Measurements from ENCODE around the gene FBXW8.

FBXW8 gene

DNA sequence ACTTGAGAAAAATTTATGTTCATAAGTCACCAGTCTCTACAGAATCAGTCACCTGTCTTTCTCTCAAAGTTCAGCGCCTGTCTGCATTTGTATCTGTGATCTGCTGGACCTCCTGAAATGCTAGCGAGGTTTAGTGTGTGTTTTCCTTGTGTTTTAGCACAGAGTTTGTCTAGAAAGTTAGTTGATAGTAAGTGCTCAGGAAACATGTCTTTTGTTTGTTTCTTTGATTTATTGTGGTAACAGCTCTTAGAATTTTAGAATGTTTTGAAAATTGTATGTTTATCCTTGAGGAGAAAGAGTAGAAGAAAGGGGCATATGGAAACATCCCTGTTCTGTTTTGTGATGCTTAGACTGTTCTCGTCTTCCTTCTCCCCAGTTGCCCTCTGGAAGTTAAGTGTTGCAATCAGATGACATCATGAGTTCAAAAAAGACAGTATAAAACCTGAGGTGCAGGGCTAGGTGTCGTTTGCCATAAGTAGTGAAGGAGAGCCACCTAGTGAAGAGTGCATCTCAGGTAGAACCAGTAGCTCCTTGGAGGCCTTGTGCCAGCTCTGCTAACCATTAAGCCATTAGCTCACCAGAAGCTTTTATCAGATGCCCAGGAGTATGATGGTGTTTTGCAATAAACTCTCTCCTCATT lies 44.8 kb downstream of the FBXW8 start:
- H3K36me3 Mint-ChIP-seq, result peaks cover 9% of the 10 kb centered on the region
- no peak overlapping the region for H3K4me3 Mint-ChIP-seq
- no peak overlapping the region for H3K27ac Mint-ChIP-seq
- peaks cover 22% of the 10 kb centered on the region for H3K4me1 Mint-ChIP-seq
- H3K9me3 Mint-ChIP-seq, result no peaks in the 10 kb centered on the region
- H3K27me3 Mint-ChIP-seq, result no peaks in the 10 kb centered on the region

DNA sequence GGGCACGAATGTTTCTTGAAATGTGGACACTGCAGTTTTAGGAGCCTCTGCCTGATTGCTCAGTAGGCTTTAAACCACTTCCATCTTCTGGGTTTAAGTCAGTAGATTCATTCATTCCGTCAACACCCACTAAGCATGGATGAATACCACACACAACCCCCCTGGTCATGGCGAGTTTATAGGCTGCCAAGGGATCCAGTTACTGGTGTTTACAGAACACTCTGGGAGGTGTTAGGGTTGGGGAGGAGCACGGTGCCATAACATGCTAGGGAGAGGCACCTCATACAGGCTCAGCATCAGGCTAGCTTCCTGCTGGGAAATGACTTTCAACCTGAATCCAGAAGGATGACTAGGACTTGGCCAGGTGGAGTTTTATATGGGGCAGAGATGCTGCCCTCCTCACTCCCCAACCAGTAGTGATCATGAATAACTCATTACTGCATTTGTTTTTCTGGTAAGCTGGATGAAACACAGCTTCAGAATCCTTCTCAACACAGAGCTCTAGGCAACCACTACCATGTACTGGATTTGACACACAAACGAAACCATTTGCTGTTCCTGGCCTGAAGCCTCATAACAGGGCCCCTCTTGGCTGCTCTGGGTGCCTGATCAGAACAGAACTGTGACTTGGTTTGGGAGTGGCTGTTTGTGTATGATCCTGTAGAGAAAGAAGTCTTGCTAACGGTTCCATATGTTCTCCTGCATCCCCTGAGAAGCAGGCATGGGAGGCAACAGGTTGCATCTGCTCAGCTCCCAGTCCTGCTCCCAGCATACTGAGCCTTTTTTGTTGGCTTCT lies 47.9 kb downstream of the FBXW8 start:
- Mint-ChIP-seq H3K27me3 (no peaks in the 10 kb centered on the region), H3K4me1 (peaks cover 31% of the 10 kb centered on the region), H3K4me3 (no peak overlapping the region), H3K36me3 (no peaks in the 10 kb centered on the region), H3K9me3 (no peaks in the 10 kb centered on the region), H3K27ac (no peak overlapping the region)

DNA sequence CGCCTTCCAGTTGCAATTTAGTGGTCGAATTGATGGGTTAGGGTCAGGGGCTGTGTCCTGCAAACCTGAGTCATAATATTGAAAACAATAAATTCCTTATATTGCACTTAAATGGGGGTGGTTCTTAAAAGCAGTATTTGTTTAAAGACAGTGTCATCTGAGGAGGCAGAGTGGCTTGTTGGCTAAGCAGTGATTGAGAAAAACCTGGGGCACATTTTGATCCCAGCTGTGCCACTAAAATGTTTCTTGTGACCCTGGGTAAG lies 48.4 kb downstream of the FBXW8 start:
- Mint-ChIP-seq H3K4me1 (peaks cover 31% of the 10 kb centered on the region), H3K27ac (no peak overlapping the region)

DNA sequence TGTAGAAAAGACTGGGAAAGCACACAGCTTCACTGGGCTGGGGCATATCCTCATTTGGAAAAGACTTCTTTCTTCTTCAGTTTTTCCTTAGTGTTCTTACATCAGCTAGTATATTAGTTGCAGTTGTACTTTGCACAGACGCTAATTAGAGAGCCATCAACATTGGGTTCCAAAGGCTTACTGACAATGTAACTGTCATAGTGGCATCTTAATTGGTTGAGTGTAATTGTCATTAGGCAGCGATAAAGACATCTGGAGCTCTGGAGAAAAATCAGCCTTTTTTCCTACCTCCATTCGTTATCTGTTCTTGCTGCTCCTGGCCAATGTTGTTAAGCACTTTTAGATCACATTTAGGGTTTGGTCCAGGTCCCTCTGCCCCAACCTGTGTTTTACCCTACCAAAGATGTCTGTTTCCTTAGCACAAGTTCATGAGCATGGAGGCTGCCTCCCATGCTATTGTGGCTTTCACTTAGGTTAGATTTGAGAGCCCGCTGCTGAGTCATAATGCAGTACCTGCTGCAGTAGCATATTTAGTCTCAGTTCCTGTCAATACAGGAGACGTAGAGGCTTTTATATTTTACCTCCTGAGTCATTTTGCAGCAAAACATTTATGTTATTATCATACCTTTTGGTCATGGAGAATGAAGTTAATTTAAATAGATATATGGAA lies 49.2 kb downstream of the FBXW8 start:
- Mint-ChIP-seq H3K27ac (no peak overlapping the region), H3K9me3 (no peaks in the 10 kb centered on the region), H3K27me3 (no peaks in the 10 kb centered on the region), H3K4me3 (no peak overlapping the region), H3K4me1 (peaks cover 28% of the 10 kb centered on the region), H3K36me3 (peaks cover 2% of the 10 kb centered on the region)

More for the DNA sequence above, 48.4 kb downstream of the FBXW8 start:
- Mint-ChIP-seq H3K4me3 (no peak overlapping the region), H3K9me3 (no peaks in the 10 kb centered on the region), H3K27me3 (no peaks in the 10 kb centered on the region), H3K36me3 (no peaks in the 10 kb centered on the region)

DNA sequence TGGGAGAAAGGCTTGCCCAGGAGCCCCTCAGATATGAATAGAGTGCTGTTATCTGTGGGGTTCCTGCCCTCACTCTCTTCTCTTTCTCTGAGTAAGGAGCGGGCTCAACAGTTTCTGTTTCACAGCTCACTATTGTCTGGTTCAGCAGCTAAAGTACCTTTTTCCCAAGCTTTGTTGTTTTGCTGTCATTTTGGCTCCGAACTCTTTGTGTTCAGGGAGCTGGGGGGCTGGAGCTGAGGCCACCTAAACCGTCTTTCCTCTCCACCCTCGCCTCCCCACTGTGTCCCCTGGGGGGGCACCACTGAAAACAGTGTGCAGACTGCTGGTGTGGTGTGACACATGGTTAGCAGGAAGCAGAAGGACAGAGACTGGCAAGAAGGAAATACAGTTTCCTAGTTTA lies 51.4 kb downstream of the FBXW8 start:
- Mint-ChIP-seq H3K36me3 (peaks cover 6% of the 10 kb centered on the region), H3K27ac (no peak overlapping the region), H3K27me3 (no peaks in the 10 kb centered on the region), H3K9me3 (no peaks in the 10 kb centered on the region), H3K4me1 (peaks cover 20% of the 10 kb centered on the region), H3K4me3 (no peak overlapping the region)

DNA sequence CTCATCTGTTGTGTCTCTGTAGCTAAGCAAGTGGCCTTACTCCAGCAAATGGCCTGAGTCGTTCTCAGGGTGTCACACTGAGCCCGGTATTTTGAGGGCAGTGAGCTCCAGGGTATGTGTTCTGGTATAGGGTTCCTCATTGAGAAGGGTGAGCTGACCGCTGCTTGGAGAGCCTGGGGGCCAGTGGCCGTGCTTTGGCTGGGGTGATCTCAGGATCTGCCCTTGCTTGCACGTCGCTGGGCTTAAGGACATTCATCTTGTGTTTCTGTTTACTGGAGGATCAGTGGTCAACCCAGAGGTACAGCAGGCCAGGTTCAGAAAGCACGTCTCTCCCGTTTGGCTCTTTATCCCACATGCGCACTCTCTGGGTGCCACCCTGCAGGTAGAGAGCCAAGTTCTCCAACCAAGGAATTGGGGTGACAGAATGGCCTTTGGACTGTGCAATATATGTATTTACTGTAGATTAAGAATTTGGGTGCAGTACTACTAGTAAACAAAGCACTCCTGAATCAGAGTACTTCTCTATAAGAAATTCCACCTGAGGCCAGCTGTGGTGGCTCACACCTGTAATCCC lies 52.1 kb downstream of the FBXW8 start:
- Mint-ChIP-seq H3K36me3 (peaks cover 8% of the 10 kb centered on the region), H3K27me3 (no peaks in the 10 kb centered on the region), H3K4me1 (peaks cover 20% of the 10 kb centered on the region), H3K9me3 (no peaks in the 10 kb centered on the region), H3K4me3 (no peak overlapping the region), H3K27ac (no peak overlapping the region)

DNA sequence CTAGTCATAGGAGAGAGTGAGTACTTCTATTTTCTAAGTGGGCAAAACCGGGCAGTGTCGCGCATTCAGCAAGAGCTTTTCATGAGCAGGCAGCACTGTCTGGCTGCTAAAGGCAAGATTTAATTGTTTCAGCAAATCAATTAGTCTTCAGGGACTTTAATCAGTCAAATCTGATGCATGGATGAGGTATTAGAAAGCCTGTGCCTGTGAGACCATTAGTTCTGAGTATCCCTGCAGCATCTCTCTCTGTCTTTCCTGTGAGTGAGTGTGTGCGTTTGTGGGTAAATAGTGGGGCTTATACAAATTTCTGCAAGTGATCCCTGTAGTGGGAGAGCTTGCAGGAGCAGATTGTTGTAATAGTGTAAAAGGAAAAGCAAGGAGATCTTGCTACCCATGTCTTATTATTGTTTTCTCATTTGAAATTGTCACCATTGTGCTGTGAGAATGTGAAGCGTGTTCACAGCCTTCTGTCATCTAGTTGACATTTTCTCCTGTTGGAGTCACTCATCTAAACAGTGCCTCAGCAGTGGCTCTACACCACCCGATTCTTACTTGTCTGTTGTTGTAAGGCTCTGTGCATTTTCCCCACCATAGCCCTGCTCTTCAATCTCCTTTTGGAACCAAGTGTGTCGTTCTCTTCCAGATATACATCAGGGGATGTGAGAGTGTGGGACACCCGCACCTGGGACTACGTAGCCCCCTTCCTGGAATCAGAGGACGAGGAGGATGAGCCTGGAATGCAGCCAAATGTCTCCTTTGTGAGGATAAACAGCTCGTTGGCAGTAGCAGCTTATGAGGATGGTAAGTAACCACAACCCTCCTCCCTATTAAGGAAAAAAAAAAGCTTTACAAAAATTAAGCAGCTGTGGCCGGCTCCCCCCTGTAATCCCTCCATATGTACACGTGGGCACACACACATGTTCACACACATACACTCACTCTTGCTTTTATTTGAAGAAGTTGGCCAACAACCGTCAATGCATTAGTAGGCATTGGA lies 53.6 kb downstream of the FBXW8 start:
- H3K4me3 Mint-ChIP-seq, result no peak overlapping the region
- peaks cover 20% of the 10 kb centered on the region for H3K4me1 Mint-ChIP-seq
- peaks cover 8% of the 10 kb centered on the region for H3K36me3 Mint-ChIP-seq
- H3K27ac Mint-ChIP-seq, result no peak overlapping the region
- H3K27me3 Mint-ChIP-seq, result no peaks in the 10 kb centered on the region
- H3K9me3 Mint-ChIP-seq, result no peaks in the 10 kb centered on the region

DNA sequence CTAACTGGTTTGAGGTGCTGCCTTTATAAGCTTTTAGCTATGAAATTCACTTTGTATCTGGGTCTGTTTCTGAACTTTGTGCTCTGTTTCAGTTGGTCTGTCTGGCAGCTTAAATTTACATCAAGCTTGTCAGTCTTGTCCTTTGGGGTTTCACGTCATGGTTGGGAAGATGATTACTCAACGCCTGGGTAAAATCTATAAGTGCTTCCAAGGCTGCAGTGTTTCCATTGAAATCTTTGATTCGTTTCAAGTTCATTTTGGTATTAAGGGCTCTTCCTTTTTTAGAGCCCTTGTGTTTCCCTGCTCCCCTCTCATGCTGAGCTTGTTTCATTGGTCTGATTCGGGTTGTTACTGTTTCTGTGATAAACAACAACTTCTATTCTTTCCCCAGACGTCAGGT lies 58.2 kb downstream of the FBXW8 start:
- H3K27me3 Mint-ChIP-seq, result no peaks in the 10 kb centered on the region
- H3K4me3 Mint-ChIP-seq, result no peak overlapping the region
- no peak overlapping the region for H3K27ac Mint-ChIP-seq
- H3K4me1 Mint-ChIP-seq, result no peaks in the 10 kb centered on the region
- peaks cover 28% of the 10 kb centered on the region for H3K36me3 Mint-ChIP-seq
- H3K9me3 Mint-ChIP-seq, result no peaks in the 10 kb centered on the region

DNA sequence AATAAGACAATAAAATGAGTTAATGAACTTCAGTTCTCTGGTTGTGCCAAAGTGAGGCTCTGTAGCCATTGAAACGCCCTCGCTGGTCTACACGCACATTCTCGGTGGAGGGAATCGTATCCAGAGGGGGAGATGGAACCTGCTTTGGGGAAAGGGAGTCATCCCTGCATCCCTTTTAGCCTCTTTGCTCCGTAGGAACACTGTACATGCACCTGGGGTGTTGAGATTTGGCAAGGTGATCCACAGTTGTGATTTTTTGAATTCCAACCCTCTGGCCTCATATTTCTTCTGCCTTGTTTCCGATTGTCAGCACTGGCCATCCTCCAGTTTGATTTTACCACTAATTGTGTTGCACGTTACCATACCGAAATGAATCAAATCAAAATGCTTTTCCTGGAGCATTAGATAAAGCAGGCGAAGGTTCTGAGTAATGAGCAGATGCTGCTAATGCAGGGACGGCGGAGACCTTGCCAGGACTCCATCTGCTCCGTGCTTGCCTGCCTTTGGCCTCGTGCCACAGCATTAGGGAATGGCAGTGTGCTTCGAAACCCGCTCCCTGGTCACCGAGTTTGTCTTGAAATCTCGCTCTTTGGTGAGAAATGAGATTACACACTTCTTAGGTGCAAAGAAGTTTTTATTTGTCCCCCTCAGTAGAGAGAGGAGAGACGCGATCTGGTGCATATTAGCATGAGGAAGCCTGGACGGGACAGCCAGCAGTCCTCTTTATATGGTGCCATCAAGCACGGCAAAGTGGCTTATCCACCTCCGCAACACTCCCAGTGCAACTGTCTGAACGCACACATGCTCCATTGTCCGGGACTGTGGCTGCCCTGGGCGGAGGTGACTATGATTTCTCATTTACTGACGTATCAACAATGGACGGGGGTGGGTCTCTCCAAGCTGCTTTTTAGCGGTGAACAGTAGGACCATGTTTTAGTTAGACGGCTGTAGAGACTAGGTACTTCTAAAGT lies 59.1 kb downstream of the FBXW8 start:
- H3K4me1 Mint-ChIP-seq, result no peaks in the 10 kb centered on the region
- no peaks in the 10 kb centered on the region for H3K9me3 Mint-ChIP-seq
- no peak overlapping the region for H3K4me3 Mint-ChIP-seq
- no peak overlapping the region for H3K27ac Mint-ChIP-seq
- peaks cover 27% of the 10 kb centered on the region for H3K36me3 Mint-ChIP-seq
- no peaks in the 10 kb centered on the region for H3K27me3 Mint-ChIP-seq

DNA sequence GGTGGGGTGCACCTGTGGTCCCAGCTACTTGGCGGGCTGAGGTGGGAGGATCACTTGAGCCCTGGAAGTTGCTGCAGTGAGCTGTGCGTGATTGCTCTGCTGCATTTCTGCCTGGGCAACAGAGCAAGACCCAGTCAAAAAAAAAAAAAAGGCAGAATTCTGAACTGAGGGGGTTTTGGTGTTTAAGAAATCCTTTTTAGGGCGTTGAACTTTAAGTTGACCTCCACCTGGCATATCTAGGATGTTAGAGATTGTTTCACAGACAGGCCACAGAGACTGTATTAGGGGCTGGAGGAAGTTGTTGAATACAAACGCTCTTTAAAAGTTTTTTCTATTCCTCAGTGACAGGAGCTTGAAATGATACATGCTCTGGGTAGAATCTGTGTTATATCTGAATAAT lies 60.5 kb downstream of the FBXW8 start:
- H3K36me3 Mint-ChIP-seq, result peaks cover 23% of the 10 kb centered on the region
- no peaks in the 10 kb centered on the region for H3K9me3 Mint-ChIP-seq
- no peak overlapping the region for H3K27ac Mint-ChIP-seq

DNA sequence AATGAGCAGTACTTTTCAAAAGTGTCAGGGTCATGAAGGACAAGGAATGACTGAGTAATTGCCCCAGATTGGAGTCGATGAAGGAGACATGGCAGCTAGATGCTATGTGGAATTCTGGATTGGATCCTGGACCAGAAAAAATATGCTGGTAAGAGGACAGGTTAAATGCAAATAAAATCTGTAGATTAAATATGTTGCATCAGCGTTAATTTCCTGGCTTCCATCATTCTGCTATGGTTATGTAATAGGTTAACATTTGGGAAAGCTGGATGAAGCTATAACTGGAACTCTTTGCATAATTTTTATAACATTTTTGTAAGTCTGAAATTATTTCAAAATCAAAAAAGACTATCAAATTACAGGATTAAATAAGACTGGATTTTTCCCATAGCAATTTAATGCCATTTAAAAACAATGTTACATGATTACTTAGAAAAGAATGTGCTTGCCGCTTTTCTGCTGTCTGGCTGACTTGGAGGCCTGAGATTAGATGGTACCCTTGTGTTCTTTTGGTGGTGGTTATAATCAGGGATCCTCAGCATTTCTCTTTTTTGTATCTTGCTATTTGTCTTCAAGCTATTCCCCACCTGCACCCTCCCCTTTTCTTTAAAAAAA lies 65.1 kb downstream of the FBXW8 start:
- Mint-ChIP-seq H3K27me3 (no peaks in the 10 kb centered on the region), H3K4me3 (no peak overlapping the region)

More for the DNA sequence above, 60.5 kb downstream of the FBXW8 start:
- Mint-ChIP-seq H3K4me1 (no peaks in the 10 kb centered on the region), H3K27me3 (no peaks in the 10 kb centered on the region), H3K4me3 (no peak overlapping the region)

DNA sequence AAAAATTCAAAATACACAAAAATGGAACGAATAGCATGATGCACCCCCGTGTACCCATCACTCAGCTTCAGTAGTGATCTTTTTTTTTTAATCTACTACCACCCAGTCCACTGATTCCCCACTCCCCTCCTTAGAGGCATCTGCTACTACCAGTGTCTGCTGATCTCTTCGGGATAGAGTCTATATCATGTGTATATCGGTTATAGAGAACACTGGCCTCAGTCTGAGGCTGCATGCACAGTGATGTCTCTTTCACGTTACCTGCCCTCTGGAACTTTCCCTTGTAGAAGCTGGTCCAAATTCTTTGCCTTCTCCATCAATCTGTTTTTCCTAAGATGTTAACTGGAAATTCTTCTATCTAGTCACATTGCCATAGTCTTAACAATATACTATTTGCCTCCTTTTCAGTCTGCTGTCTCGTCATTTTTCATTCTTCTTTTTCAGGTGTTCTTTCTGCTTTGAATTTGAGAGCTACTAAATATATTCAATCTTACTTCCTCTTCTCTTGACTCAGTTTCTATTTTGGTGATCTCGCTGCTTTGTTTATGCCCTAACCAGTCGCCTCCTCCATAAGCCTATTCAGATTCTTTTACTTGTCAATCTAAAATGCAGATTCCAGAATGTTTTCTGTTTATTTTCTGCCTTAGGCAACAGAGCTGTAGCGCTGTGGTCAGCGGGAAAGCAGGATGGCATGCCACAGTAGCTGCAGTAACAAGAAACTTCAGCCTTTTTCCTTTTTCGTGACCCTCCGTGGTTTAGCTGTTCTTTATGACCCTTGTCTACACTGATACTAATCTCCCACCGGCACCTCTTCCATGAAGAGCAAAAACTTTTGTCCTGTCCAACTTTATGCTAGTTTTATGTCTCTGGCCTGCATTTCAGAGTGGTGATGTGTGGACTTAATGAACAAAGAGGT lies 67.0 kb downstream of the FBXW8 start:
- Mint-ChIP-seq H3K27ac (no peak overlapping the region), H3K4me3 (no peak overlapping the region), H3K4me1 (no peaks in the 10 kb centered on the region), H3K27me3 (no peaks in the 10 kb centered on the region), H3K36me3 (peaks cover 19% of the 10 kb centered on the region), H3K9me3 (no peaks in the 10 kb centered on the region)

More for the DNA sequence above, 65.1 kb downstream of the FBXW8 start:
- Mint-ChIP-seq H3K4me1 (no peaks in the 10 kb centered on the region), H3K36me3 (peaks cover 28% of the 10 kb centered on the region), H3K9me3 (no peaks in the 10 kb centered on the region), H3K27ac (no peak overlapping the region)

All from activated naive CD4-positive, alpha-beta T cell treated with anti-CD3 and anti-CD28 coated beads, Interleukin-2, amount 50 U/mL, for 24 hours (primary cell).